HG02678 (cell line): Measurements from ENCODE around the gene ZNF440.

Experiments
- ATAC-seq: cut with Tn5 transposase; IDR thresholded peaks from one replicate; pipeline ENCODE4 v1.9.1; 2021; ENCODE audit warnings: mild to moderate bottlenecking, moderate library complexity; ENCODE audit not compliant: unreplicated experiment

The ZNF440 gene

DNA sequence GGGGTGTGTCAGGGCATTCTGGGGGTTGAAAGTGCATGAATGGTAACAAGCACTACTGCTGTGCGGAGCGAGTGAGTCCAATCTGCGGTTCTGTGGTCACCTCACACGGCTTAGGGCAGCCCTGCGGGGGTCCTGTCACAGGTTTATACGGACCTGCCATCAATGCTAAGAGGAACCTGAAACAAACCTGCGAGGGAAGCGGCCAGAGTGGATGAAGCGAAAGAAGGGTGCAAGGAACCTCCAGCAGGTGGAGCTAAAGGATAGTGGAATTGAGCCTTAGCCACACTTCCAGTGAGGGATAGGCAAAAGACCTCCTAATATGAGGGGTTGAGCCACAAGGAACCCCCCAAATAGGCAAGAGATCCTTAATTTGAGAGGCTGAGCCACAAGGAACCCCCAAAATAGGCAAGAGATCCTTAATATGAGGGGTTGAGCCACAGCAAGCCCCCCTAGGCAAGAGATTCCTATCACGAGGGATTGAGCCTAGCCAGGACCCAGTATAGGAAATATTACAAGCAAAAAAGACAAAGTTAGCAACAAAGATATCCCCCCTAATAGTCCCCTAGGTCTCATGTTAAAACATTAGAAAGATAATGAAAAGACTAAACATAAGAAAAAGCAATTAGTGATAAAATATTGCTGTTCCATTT is 67.2 kb downstream of the ZNF440 start:
- ATAC-seq, result no peak

GRCh38 chr19:11882606-11883005 is 68.5 kb downstream of the ZNF440 start:
- ATAC-seq, result no peak
